ENCODE results near the gene ZFP36L1.
"Not testable (repeated sequence)": the region's sequence is repeated elsewhere in the genome, so short reads cannot be mapped to it uniquely, and the experiment has no call there.

The ZFP36L1 gene

DNA sequence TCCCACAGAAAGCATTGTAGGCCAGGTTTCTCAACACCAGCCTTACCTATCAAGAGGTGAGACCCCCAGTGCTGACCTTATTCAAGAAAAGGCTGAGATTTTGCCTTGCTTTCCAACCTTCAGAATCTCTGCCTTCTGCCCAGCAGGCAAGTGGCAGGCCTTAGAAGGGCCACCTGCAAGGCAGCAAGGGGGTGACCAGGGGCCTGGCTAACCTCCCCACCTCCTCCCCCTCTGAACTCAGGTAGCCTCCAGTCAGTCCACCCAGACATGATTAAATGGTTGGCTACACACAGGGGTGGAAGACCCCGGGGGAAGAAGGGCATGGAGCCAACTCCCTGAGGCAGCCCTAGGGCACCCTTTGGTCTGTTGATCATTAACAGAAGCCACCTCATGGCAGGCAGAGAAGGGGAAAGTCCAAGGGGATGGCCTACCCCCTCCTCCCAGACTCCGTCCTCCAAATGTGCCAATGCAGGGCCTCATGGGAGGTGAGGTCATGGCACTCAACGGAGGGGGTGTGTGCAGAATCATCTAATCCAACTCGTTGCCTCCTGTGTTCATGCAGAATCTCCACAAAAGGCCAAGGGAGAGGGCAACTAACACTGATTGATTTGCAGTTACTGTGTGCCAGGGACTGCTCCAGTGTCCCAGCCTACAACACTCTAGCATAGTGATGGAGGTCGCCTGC lies 8.5 kb downstream of the ZFP36L1 start:
- DNase-seq (ENCODE audit: low read depth) = peak; percentile 21

DNA sequence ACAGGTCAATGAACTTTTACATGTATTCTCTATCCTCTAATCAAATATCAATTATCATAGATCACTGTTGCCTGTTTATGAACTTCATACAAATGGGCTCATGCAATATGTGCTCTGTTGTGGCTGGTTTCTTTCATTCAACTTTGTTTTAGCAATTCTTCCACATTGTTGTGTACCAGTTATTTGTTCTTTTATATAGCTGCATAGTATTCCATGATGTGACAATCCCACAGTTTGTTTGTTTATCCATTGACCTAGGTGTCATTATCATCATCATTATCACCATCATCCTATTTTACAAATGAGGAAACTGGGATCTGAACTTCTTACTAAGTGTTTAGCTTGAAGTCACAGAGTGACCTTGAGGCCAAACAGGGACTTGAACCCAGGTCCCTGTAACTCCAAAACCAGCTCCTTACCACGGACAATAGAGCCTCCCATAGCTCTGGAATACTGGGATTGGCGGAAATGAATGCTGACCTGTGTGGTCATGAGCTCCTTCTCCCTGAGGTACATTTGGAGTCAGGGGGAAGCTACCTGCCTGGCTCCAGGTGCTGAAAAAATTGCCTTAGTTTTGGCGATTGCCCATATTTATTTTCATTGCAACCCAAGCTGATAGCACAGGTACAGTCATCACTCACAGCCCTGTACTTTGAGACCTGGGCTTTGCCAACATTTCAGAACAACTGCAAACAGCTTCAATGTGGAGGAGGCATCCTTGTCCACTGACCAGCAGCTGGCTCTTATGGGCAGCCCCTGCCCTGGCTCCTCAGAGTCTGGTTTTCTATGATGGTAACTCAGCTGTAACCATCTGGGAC lies 9.2 kb downstream of the ZFP36L1 start:
- no peak for DNase-seq (ENCODE audit: low read depth)

DNA sequence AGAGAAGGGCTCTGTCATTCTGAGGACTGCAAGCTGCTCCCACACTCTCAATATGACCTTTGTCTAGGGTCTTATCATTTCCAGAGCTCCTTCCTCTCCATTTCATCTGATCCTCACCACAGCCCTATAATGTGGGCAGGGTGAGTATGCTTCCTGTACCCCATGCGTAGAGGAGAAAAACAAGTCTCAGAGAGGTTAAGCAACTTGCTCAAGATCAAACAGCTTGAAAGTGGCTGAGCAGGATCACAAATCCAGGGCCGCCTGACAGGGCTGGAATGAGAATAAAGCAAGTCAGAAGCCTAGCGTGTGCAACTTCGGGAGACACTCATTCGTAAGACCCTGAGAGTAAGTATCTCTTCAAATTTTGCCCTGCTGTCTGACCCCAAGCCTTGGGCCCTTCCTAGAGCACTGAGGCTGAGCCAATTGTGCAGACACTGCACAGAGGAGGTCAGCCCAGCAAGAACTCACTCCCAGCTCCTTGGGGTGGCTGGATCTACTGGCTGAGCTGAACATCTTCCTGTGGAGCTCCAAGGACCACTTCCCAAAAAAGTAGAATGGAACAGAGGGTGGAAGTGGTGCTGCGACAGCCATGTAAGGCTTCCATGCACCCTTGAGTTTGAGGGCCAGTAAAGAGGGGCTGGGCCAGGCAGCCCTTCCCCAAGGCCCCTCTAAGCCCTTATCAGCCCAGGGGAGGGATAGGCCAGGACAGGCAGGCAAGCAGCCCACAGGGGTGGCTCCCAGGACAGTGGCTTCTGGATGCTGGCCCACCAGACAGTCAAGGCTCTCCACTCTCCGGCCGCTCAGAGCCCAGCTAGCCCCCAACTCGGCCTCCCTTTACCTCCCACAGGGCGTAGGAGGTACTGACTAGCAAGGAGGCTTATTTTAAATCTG lies 10.5 kb downstream of the ZFP36L1 start:
- no peak for DNase-seq (ENCODE audit: low read depth)

DNA sequence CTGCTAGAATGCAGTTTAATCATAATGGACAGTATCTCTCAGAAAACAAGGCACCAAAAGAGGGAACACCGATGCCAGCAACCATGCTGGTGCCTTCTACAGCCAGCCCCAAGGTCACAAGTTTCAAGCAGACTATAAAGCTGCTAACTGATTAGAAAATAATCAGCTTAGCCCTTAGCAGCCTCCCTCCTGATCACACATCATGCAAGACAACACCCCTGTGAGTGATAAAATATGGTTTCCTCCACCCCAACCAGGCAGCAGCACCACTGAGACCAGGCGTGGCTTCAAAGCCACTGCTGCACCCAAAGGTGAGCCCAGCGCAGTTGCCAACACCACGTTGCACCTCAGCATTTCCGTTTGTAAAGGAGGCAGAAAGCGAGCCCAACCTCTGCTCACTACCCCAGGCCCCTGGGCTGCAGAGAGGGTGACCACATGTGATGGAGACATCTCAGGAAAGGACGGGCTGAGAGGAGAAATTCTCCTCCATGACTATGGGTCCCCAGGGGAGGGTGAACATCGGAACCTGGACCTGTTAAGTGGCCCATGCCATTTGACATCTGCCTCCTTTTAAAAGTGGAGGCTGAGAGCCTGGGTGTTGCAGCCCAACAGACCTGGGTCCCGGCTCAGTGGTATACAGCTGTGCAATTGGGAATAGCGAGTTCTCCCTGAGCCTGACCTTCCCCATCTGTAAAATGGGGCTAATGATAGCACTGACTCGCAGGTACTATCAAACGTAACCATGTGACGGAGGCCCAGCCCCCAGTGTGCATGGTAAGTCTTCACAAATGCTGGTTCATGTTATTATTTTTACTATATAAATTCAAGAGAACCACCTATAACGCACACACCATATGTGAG lies 11.5 kb downstream of the ZFP36L1 start:
- no peak for DNase-seq (ENCODE audit: low read depth)

DNA sequence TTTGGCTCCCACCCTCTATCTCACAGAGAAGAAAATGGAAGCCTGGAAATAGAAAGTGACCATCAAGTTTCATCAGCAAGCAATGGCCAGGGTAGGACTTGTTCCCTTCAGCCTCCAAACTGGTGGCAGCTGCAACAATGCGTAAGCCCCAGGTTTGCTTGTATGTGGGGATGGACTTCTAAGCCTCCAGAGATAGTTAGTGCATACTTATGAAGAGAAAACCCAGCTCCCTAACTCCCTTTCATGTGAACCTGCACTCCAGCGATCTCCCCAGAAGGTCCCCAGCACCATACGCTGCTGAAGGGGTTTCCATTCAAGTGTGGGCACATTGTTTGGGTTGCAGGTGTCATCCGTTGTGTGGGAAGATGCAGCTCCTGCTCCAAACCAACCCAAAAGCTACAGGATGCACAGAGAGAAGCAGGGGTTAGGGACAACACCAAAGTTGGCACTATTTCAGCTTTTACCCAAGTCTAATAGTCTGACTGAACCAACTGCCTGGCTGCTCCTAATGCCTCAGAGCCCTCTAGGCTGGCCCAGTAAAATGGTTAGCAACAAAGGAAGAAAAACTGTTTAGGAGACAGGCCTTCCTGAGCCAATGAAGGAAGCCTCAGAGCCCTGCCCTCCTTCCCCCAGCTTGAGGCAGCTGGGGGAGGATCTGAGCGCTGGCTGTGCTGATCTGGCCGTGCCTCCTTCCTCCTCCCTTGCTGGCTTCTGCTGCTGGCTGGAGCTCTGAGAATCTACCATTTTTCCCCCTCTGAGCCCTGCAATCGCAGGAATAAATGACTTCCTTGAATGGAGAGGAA lies 12.3 kb downstream of the ZFP36L1 start:
- peak; percentile 77 for DNase-seq (ENCODE audit: low read depth)

DNA sequence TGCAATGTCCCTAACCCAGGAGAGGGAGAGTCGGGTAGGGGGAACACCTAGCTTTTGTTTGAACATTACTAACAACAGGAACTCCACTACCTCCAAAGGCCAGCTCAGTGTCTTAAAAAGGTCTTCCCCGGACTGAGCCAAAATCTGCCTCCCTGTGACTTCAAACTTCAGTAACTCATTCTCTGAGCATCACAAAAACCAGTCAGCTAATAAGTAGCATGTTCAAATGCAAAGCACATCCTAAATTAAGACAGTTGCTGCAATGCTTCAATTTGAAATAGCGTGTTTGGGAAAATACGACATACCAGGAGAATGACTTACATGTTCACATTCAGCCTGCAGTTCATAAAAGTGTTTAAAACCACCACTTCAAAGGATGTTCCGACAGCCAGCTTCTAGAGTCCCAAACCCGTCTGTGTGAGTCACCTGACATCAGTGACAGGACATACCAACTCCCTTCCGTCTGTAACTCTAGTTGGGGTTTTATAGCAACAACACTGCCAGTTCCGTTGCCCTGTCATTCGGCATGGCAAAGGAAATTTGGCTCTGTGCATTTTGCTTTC lies 13.0 kb downstream of the ZFP36L1 start:
- peak; percentile 98 for DNase-seq (ENCODE audit: low read depth)

DNA sequence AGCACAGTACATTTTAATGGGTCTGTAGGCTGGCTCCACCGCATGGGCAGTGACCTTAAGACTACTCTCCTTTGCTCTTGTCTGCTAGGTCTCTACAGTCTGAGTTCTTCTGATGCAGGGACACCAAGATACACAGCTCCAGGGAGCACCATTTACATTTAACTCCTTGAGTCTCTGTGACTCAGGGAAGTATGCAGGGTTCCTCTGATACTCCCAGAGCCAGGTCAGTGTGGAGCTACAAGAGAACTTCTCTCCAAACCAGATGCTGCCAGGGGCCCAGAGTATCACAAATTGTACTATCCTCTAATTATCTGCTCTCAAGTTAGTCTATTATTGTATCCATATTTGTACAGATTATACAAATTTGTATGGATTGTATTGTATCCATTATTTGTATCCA lies 15.2 kb downstream of the ZFP36L1 start:
- DNase-seq (ENCODE audit: low read depth) = no peak

DNA sequence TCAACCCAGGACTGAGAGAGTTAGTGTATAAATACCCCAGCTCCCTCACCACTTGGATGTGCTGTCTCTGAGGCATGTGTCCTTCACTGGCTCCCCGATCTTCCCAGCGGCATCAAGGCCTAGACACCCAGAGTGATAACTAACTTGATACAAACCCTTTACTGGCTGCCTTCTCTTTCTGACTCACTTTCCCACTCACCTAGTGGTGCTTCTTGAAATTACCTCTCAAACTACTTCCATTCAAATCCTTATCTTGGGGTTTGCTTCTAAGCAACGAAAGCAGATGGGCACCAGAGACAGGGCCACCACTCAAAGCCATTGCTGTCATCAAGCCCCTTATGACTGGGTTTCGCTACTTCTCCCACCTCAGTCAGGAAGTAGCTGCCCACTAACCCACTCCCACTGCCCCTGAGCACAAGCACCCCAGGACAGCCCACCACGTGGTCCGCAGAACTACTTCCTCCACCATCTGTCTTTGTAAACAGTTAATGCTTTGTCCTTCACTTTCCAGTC lies 17.2 kb downstream of the ZFP36L1 start:
- DNase-seq (ENCODE audit: low read depth) = no peak

DNA sequence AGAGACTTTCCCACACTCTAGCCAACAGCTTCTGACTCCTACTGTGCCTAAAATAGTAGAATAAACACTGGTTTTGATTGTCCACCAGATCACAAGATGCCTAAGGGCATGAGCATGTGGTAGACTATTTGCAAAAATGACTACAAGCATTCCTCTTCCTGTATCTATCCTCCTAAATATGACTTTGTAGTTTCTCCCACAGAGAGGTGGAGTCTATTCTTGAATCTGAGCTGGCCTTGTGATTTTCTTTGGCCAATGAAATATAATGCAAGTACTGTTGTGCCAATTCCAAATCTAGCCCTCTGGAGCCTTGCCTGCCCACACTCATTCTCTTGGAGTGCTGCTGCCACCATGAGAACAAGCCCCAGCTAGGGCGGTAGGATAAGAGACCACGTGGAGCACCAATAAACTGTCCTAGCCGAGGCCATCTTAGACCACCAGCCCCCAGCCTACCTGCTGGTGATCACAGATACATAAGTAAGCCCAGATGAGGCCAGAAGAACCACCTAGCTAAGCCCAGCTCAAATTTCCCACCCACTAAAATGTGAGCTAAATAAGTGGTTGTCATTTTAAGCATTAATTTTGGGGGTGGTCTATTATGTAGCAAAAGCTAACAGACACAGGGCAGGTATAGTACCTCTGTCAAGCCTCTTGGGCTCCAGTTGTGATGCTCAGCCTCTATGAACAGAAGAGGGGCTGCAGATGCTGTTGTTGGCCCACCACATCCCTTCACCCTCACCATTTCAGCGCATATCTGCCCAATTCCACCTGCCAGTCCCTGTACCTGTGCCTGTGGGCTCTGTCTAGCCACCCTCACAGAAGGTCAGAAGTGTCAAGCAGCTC lies 17.9 kb downstream of the ZFP36L1 start:
- DNase-seq (ENCODE audit: low read depth) = peak; percentile 98

DNA sequence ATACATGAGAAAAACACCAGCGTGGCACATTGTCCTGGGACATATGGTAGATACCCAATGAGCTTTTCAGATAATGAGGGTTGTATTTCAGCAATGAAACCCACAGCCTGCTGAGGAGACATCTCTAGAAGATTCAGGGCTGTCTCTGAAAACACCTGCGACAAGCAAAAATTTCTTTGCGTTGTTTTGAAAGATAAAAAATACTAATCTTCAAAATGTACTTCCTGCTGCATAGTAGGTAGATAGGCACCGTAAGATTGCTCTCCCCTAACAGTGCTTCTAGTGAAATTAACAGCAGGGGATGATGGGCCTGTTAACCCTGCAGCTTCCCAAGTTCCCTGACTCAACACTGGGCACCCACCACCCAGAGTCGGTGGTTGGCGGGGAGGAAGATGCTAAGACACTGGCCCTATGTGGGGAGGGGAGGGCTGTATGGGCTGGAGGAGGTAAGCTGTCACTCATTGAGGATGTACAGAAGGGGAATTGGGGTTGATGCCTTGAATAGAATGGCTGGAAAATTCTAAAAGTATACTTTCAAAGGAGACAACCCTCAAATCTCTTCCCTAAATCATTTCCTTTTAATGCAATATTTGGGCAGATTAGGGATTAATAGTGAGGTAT lies 20.0 kb downstream of the ZFP36L1 start:
- no peak for DNase-seq (ENCODE audit: low read depth)

DNA sequence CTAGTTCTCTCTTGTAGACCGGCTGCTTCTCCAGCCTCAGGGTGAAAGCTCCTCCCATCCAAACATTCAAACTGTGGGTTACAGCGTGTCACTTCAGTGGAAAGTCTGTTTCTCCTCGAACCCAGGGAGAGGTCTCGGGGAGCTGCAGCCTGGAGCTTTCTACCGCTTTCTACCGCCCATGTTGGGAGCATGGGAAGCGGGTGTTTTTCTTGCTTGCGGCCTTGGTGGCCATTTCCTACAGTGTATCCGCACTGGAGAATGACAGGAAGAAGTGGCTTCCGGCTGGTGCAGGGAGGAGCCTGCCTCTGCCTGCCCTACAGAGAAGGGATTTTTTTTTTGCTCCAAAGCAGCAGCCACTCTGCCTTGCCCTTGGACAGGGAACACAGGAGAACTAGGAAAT lies 21.2 kb downstream of the ZFP36L1 start:
- DNase-seq (ENCODE audit: low read depth) = no peak

DNA sequence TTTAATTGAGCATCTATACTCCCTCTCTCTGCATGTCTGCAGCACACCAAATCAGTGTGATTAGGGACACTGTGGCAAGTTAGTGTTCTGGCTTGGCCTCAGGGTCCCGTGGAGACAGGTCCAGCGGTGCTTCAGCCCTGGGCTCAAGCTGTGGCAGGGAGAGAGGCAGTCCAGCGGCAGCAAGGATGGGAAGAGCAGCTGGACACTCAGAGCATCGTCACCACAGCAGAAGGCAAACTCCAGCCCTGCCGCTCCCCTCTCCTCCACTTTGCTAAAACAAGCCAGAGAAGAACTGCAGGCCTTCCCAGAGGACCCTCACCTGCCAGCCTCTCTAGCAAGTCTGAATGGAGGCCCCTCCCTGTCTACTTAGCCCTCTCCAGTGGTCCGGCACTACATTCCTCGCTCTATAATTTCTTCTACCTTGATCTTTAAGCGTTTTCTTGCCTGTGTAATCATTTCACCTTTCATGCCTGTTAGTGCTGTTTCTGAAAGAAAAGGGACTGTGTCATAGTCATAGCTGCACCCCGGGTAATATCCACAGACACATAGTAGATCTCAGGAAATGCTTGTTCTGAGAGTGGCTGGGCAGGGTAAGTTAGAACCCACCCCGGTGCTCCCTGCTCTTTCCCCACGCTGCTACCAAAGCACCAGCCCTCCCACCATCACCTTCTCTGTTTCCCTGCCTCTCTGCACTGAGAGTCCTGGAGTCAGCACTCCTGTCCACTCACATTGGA lies 22.1 kb downstream of the ZFP36L1 start:
- DNase-seq (ENCODE audit: low read depth) = no peak

DNA sequence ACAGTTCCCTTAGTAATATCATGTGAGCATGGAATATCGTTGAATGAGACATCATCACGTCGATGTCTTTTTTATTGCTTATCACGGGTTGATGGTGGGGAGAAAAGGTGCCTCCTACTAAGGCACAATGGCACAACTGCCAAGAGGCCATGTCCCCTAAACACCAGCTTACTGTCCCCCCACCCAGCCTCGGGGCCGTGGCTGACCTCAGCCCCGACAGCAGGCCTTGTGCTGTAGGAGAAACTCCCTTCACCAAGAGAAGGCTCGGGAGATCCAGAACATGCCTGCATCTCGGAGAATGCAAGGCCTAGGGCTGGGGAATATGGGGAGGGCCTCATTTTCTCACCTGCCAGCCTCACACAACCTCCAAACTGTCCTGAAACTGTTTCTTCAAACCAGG lies 22.8 kb downstream of the ZFP36L1 start:
- no peak for DNase-seq (ENCODE audit: low read depth)

DNA sequence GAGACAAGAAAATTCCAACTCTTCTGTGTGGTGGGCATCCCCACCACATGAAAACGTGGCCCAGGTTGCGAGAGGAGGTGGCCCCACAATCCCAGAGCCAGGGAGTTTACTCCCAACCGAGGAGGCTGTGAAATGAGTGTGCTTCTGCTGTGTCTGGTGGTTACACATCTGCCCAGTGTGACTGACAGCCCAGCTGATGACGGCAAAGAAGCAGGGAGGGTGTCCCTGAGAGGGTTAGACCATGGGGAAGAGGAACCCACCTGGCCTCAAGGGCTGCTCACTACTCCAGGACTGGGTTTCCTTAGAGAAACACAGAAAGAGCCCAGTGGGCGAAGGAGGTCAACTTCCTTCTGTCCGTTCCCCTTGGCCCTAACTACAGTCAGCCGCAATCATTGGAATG lies 24.6 kb downstream of the ZFP36L1 start:
- DNase-seq (ENCODE audit: low read depth) = no peak

DNA sequence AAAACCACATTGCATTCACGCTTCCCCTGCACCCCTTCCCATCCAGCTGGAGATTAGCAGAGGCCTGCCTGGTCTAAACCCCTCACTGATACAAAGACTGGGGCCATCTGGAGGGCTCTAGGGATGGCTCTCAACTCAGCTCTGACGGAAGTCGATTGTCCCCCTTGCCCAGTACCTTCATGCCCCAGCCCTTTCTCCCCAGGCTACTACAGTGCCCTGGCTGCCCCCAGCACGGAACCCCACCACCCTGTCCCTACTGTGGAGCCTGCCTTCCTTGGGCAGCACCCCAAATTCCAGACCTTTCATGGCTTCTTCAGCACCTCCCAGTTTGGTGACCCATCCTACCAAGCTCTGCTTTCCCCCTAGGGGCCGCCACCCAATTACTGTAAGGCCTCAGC lies 25.6 kb downstream of the ZFP36L1 start:
- no peak for DNase-seq (ENCODE audit: low read depth)

DNA sequence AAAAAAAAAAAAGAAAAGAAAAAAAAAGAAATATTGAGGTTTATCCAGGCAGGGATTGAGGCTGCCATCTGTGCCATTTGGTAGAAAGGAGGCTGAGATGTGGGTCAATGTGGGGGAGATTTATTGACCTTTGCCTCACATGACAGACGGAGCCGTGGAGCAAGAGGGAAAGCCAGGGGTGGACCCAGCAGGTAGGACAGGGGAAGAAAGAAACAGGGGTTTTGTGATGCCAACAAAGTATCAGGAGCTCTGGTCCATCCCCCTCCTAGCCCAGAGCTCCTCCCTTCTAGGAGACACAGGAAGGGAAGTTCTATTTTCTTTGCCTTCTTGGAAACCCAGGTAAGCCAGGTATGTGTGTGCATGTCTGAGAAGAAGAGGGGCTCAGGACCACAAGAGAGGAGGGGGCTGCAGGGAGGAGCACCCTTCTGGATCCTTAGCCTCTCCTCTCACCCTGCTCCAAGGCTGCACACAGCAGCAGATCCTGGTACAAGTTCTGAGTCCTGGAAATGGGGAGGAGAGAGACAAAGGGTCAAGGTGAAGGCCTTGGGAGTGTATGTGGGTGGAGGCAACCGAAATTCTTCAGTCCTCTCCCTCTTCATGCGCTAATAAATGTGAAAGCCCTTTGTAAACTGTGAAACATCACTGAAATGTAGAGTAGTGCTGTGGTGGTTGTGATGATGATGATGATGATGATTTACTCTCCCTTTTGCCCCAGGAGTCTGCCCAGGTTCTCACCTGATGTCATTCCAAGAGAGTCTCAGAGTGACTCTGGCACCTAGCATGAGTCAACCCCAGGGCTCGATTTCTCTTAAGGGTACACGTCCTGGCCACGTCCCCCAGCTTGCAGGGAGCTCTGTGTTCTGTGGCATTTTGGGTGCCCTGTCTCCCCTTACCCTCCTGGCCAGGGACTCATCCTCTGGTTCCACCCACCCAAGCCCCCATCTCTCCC lies 26.3 kb downstream of the ZFP36L1 start:
- no peak for DNase-seq (ENCODE audit: low read depth)

DNA sequence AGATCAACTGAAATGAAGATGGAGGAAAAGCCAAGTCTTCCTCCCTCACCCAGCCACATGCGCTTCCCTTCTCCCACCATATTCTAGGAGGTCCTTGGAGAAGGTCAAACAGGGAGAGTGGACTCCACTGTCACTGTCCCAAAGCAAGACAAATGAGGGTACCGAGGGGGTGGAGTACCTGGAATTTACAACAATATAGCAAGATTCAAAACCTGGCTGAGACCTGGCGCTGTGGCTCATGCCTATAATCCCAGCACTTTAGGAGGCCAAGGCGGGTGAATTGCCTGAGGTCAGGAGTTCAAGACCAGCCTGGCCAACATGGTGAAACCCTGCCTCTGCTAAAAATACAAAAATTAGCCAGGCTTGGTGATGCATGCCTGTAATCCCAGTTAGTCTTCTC lies 29.0 kb downstream of the ZFP36L1 start:
- not testable (repeated sequence) for DNase-seq (ENCODE audit: low read depth)
